Kidney capillary endothelial cell (primary cell): ENCODE data around the gene HDAC3.
"Not testable (repeated sequence)": the region's sequence is repeated elsewhere in the genome, so short reads cannot be mapped to it uniquely, and the experiment has no call there.

ENCODE experiments used
- DNase-seq: peaks from one replicate; pipeline ENCODE4 v3.0.0-alpha.2; 2018; ENCODE audit warnings: low spot score

Gene HDAC3

GRCh38 chr5:141634720-141635119 is 1.9 kb downstream of the HDAC3 start:
- no peak for DNase-seq

- no peak for DNase-seq
Measured at GRCh38 chr5:141633871-141634561, 2.6 kb downstream of the HDAC3 start.

DNA sequence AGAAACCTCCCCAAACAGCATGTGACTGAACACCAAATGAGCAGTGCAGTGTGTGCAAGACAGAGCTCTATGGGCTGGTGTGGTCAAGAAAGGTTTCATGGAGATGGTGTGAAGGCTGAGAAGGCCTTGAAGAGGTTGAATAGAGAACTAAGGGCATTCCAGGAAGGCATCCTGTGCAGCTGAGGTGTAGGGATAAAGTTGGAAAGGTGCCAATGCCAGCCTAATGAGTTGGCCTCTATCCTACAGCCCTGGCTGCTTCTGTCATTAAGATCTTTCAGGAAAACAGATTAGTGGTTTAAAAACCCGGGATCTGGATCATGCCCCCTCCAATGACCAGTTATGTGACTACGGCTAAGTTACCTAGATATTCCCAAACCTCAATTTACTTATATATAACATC is 4.0 kb downstream of the HDAC3 start:
- DNase-seq: no peak

DNA sequence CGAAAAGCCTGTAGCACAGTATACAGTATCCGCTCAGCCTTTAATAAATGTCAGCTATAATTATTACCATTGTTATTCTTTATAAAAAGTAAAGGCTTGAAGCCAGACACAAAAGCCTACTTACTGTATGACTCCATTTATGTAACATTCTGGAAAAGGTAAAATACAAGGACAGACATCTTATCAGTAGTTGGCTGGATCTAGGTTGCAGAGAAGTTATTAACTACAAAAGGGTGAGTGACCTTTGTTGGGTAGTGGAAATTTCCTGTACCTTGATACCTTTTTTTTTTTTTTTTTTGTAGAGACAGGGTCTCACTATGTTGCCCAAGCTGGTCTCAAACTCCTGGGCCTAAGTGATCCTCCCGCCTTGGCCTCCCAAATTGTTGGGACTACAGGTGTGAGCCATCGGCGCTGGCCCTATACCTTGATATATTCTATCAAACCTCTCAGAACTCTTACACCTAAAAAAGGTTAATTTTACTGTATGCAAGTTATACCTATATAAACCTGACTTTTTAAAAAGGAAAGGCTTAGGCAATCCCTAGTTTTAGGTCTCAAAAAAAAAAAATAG is 6.0 kb downstream of the HDAC3 start:
- no peak for DNase-seq

DNA sequence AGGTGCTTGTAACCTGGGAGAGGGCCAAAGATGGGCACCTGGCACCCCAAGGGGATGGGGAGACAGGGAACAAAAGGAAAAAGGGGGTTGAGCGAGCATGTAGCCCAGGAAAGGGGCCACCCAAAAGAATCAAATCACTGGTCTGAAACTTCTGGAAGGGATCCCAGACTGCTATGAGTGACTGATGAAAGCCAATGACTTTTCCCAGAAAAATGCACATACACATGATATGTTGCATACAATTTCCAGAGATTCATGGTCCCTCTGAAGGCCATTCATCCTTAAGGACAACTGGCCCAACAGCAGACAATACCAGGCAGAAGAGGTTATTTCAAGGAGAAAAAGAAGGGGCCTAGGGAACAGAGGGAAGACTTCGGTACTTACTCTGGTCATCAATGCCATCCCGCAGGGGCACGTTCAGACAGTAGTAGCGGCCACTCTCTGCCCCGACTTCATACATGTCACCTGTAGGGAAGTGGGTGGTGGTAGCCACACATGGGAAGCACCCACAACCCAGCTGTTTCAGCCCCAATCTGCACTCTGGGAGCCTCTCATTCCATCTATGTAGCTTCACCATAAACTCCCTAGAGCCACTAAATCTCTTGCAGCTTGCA is 8.4 kb downstream of the HDAC3 start:
- no peak for DNase-seq

DNA sequence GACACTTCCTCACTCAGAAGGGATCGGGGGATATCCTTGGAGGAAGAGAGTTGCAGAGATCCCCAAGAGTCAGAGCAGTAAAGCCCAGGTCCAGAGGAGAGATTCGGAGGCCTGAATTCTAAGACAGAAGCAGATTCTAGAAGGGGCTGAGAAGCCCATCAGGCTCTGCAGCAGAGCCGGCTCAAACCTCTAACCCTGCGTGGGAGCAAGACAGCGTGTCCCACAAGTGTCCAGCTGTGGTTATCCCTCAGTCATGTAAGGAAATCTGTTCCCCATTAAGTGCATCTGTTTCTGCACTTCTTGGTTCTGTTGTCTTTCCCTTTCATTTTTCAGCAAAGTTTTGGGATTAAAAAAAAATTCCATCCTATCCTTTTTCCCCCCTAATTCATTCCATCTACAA is 13.0 kb downstream of the HDAC3 start:
- no peak for DNase-seq

GRCh38 chr5:141623186-141623585 is 13.5 kb downstream of the HDAC3 start:
- DNase-seq: no peak

- DNase-seq: peak; percentile 88
Measured at GRCh38 chr5:141618804-141619554, 17.7 kb downstream of the HDAC3 start, which contains the start of gene DIAPH1. TSS of gene DIAPH1 (minus strand) at chr5:141619000. CDS start at chr5:141618914, 86 bp downstream.

GRCh38 chr5:141618030-141618803 is 18.4 kb downstream of the HDAC3 start:
- DNase-seq: peak; percentile 39

GRCh38 chr5:141617682-141618029 is 19.0 kb downstream of the HDAC3 start:
- DNase-seq: peak; percentile 17

- peak; percentile 17 for DNase-seq
Measured at GRCh38 chr5:141617128-141617527, 19.5 kb downstream of the HDAC3 start.

GRCh38 chr5:141615991-141616720 is 20.5 kb downstream of the HDAC3 start:
- DNase-seq: no peak

DNA sequence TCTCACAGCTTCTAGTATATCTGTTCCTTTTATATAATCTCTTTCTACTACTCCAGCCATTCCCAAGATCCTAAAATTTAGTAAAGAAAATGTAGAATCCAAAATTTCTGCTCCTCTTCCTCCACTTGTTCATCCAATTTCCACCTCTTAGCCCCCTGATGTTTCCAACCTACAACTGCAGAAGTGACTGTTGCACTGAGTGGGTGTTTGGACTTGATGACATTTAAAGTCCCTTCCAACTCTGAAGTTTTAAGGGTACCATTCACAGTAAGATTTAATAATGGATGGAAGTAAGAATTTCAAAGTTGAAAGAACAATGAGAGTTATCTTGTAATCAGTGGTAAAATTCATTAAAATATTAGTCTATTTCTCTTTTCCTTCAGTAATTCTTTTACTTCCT is 23.3 kb downstream of the HDAC3 start:
- no peak for DNase-seq

DNA sequence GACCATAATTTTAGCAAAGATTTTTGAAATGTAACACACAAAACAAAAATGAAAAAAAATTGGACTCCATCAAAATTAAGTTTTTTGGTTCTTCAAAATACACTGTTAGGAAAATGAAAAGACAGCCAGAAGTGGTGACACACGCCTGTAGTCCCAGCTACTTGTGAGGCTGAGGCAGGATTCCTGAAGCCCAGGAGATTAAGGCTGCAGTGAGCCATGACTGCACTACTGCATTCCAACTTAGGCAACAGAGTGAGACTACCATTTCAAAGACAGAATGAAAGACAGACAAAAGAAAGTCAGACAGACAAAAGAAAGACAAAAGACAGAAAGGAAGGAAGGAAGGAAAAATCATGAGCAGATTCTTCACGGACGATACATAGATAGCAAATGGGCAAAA is 25.4 kb downstream of the HDAC3 start:
- no peak for DNase-seq

GRCh38 chr5:141609921-141610320 is 26.7 kb downstream of the HDAC3 start:
- not testable (repeated sequence) for DNase-seq

DNA sequence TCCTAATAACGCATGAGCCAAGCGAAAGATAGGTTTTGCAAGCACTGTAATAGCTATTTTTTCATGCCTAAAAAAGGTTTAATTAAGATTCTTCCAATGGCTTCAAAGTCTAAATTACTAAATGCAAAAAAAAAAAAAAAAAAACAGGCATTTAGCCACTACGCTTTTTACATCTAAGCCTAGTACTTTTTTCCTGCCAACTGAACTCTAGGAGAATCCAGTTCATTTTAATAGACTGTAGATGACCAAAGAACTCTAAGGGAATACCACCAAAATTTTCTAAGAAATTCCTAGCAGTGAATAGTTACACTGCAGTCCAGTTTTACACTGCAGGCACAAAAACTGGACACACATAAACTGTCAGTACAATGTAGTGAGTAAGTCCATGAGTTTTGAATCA is 27.6 kb downstream of the HDAC3 start:
- DNase-seq: no peak

DNA sequence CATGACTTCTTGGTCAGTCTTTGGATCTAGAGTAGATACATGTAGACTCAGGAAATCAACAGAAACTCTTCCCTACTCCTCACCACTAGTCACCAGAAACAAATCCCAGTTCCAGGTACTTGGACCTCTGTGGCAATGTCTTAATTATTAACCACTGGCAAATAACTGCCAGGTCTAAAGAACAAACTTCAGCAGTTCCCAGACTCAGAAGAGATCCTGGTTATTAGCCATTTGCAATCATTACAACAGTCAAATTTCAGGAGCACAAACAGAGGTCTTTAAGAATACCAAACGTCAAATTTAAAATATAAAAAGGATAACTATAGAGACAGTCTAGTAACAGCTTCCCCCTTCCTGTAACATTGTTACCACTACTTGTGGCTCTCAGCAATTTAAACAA is 28.1 kb downstream of the HDAC3 start:
- no peak for DNase-seq

DNA sequence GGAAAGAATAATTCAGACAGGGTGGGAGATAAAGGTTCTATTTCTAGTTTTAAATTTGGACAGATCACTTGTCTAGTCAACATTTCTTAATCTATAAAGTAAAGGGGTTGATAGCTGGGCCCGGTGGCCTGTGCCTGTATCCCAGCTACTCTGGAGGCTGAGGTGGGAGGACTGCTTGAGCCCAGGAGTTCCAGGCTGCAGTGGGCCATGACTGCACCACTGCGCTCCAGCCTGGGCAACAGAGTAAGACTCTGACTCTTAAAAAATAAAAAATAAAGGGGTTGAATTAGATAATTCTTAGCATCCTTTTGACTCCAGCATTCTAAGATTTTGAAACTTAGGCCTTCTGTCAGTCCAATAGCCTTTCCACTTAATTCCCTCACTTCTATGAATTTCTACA is 28.6 kb downstream of the HDAC3 start:
- DNase-seq: no peak

DNA sequence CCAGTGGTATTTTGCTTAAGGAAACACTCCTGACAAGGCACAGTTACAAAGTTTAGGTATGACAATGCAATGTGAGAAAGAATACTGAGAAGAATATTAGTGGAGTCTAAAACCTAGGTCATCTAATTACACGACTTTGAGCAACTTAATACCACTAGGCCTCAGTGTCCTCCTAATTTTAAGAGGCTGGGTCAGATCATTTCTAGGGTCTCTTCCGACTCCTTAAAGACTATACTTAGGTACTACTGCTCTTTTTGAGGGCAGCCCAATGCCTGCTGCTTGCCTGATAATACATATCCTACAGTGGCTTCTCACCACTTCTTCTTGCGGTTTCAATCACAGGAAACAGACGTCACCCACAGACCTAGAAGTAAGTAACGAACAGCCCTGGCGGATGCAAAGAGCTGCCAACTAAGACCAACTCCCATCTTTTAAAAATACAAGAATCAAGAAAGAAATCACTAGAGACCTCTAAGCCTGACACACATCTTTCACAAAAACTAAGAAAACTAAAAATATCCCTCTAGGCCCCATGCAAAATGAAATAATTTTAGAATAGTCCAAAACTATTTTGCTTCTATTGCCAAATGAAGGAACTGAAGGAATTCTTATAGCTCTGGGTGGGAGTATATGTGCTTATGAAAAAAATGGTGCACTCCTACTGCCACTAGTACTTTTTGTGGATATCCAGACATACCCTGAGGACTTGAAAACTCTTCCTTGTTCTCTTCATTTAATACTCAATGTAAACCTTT is 30.9 kb downstream of the HDAC3 start:
- peak; percentile 76 for DNase-seq

DNA sequence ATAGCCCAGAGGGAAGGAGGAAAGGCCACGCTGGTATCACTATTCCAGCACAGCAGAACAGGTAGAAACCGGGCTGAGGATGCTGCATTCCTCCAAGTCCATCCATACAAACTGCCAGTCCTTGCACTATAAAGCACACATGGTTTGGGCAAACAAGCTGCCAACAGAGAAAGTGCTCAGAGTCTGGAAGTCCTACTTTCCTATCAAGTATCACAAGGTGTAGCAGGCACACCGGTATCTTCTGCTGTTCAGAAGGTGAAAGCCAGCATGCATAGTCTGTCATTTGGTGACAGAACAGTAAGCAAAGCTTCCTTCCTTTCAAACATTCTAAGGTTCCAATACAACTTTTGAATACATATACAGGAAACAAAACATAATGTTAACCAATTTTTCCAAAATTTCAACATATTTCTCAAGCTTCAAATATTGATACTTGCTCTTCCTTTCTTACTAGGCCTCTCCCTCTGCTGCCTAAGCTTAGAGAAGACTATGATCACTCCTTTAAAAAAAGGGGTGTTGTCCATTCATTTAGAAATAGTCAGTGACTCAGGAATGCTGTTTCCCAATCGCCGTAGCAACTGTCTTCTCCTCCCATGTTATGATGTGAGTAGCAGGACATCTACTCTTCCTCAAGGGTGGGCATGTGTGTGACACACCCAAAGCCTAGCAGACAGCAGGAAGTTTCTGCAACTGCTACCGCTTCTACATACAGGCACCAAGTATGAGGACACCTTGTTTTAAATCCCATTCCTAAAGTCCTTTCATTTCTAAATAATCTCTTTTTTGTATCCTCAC is 32.5 kb downstream of the HDAC3 start:
- DNase-seq: peak; percentile 83
